HG02870 (cell line): ENCODE results near the gene NKAIN2.
"Not testable (repeated sequence)": the region's sequence is repeated elsewhere in the genome, so short reads cannot be mapped to it uniquely, and the experiment has no call there.

Source experiments
- ATAC-seq: cut with Tn5 transposase; IDR thresholded peaks from one replicate; pipeline ENCODE4 v1.9.1; 2021; ENCODE audit warnings: mild to moderate bottlenecking, moderate library complexity; ENCODE audit not compliant: unreplicated experiment

Gene NKAIN2

DNA sequence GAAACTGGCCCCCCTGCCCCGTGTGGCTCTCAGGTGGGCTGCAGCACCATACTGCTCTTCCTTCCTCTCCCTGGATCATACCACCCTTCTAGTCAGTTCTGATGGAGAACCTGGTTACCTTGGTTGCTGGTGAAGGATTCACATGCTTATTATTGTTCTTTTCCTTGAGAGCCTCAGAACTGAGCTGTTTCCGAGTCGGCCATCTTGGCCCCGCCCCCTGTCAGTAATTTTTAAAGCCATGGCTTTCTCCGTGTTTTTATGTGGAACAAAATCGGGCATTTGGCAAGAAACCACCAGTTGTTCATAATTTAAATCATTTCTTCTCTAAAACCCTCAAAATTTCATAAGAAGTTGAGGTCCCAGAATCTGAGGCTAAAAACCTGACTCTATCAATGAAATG lies 493.8 kb downstream of the NKAIN2 start:
- ATAC-seq: no peak

DNA sequence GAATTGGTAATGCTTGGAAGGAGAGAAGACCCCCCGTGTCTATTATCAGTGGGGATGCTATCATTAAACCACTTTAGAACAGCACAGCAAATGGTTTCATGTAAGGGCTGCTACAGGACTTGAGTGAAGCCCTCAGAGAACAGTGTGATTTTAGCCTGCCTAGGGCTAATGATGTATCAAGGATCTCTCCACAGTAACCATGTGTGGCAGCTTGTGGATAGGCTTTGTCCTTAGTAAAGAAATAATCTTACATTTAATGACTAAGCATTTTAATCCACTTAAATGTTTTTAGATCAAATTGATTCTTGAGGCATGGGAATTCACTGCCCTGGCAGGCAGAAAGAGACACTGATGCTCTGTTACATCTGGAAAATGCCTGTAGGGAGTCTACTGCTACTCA lies 495.1 kb downstream of the NKAIN2 start:
- no peak for ATAC-seq

DNA sequence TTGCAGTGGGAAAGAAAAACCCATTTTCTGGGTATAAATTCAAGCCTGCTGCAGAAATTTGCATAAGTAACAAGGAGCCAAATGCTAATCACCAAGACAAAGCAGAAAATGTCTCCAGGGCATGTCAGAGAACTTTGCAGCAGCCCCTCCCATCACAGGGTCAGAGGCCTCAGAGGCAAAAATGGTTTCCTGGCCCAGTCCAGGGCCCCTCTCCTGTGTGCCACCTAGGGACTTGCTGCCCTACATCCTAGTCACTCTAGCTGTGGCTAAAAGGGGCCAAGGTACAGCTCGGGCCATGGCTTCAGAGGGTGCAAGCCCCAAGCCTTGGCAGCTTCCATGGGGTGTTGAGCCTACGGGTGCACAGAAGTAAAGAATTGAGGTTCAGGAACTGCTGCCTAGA lies 497.2 kb downstream of the NKAIN2 start:
- ATAC-seq: not testable (repeated sequence)

DNA sequence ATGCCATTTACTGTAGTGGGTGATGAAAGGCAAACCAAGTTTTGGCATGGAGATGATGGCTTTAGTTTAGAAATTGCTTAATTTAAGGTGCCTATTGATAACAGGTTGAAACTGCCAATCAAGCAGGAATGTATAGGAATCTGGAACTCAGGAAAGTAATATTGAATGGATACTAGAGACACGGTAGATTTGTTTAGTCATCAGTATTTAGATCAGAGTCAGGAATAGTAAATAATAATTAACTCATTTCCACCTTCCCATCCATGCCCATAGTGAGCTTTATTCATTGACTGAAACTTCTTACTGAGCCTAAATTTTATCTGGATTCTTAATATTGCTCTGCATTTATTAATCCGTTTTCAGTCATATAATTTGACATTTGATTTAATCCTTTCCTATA lies 500.3 kb downstream of the NKAIN2 start:
- no peak for ATAC-seq

DNA sequence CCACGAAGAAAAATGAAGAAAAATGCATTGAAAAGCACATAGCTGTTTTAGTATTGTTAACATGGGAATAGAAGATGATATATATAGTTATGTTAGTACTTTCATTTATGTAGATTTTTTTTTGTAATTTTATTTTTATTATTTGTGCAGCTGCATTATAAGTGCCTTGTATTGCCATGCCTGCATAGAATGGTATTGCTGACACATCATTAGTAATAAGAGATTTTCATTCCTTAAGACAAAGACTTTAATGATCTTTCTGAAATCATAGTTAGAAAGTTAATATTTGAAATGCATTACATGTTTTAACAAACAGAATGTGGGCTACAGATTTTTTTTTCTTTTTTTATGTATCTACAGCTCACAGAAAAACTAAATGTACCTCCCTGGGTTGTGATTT lies 506.5 kb downstream of the NKAIN2 start:
- ATAC-seq: no peak

DNA sequence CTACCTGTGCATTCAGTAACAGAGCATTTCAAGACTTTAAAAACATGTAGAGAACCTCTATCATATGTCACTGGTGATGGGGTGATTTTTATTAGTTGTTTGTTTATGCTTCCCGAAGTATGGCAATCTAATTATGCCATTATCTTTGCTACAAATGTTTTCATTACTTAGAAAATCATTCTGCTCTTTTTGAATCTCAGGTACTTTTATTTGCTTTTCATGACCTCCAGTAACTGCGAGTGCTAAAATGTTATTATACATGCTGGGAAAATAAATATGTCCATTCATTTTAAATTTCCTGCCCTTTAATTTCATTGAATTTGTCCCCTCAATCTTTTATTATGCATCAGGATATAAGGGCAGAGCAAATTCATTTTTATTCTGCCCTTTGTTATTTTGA lies 515.7 kb downstream of the NKAIN2 start:
- no peak for ATAC-seq

DNA sequence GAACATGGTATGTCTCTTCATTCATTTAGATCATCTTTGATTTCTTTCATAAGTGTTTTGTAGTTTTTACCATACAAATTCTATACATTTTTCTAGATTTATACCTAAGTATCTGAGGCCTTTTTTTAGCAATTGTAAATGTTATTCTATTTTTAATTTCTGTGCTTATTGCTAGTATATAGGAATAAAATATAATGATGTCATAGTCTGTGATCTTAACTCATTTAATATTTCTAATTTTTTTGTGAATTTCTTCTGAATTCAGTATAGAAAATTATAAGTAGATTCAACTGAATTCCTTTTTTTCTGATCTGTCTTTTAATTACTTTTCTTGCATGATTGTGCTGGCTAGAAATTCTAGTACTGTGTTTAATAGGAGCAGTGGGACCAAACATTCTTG lies 520.6 kb downstream of the NKAIN2 start:
- ATAC-seq: no peak

DNA sequence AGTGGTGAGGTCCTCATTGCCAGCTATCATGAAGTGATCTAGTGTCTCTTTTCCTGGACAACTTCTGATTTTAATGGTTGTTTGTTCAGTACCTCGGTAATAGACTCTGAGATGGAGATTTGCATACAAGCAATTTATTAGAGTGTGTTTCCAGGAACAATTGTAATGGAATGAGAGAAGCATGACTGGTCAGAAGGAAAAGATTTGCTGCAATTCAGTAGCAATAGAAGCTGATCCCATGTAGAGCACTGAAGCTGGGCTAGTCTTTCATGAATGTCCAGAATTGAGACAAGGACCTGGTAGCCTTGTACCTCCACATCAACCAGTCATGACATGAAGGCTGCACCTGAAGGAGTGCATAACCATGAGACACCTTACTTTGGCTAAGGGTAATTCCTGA lies 526.5 kb downstream of the NKAIN2 start:
- no peak for ATAC-seq

DNA sequence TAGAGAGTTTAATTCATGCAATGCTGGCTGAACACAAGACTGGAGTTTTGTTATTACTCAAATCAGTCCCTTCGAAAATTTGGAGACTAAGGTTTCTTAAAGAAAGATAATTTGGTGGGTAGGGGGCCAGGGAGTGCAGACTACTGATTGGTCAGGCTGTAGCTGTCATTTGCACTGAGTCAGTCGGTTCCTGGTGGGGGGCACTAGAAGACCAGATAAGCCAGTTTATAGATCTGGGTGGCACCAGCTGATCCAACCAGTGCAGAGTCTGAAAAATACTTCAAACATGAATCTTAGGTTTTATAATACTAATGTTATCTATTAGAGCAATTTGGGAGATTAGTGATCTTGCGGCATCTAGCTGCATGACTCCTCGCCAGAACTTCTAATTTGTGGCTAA lies 530.7 kb downstream of the NKAIN2 start:
- ATAC-seq: no peak

DNA sequence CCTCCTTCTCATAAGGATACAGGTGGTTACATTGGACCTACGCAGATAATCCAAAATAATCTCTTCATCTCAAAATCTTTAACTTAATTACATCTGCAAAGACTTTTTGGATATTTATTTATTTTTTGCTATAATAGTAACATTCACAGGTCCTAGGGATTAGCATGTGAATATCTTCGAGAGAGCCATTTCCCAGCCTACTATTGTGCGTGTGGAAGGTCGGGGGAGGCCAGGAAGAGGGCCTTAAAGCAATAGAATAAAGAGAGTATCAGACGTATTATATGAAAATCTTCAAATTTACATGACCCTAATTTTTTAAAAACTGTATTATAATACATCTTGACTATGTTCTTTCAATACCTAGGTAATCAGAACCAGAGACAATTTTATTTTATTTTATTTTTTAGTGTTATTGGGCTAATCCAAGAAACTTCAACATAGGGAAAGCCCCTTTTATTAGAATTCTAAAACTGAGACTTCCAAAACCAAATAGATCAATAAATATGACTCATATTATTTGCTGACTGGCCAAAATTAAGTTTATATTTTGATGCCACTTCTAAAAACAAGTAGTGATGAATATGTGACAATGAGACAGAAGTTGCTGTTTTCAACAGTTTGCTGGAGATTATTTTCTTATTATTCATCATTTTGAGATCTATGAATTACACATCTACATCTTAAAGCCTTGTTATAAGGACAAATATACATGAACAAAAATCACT lies 536.1 kb downstream of the NKAIN2 start:
- ATAC-seq: no peak

DNA sequence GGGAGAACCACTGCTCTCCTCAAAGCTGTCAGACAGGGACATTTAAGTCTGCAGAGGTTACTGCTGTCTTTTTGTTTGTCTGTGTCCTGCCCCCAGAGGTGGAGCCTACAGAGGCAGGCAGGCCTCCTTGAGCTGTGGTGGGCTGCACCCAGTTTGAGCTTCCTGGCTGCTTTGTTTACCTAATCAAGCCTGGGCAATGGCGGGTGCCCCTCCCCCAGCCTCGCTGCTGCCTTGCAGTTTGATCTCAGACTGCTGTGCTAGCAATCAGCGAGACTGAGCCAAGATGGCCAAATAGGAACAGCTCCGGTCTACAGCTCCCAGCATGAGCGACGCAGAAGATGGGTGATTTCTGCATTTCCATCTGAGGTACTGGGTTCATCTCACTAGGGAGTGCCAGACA lies 544.7 kb downstream of the NKAIN2 start:
- not testable (repeated sequence) for ATAC-seq

DNA sequence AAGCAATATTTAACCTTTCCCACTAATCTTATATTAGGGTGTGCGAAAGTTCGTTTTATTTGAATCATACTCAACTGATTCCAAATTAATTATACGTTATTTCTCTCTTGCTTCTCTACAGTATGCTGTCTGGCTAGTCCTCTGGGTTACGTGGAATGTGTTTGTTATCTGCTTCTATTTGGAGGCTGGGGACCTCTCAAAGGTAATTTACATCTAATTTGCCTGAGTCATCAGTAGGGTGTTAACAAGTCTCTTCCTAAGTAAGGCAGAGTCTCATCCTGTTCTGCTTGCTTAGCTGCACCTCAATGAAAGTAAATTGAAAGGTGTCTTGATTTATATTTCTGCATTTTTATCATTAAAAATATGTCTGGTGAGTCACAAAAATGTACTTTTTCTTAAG lies 551.5 kb downstream of the NKAIN2 start:
- no peak for ATAC-seq

DNA sequence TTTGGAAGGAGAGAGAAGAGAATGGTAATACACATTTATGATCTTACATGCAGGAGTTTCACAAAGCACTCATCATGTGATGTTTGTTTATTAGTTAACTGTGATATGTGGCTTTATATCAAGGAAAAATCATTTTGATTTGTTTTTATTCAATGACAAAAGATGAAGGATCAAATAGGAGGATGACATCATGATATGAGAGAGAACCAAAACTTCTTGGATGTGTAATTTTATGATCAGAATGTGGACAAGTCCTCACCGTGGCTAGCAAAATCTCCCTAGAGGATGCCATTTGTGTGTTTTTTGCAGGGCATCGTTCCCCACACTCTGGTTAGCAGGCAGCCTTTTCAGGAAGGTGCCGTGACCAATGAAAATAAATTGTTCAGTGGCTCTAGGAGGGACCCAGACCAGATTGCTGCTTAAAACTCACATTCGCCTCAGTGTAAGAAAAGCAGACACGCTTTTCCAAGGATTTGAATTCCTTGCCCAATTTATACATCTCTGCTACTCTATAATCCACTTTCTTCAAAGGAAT lies 552.7 kb downstream of the NKAIN2 start:
- no peak for ATAC-seq

DNA sequence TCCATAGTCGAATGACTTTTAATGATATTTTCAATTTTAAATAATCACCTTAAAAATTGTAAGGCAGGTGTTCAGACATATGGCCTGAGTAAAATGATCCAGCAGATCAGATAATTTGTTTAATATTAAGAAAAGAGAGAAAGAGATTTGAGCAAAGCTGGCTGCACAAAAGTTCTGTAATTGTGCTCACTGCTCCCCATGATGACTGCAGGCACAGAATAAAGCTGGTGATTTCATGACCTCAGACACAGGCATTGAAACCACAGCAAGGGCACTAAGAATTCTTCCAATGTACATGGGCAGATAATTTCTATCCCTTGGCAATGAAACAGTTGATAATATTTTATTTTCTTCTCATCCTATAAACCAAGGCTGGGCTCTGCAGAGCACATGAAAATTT lies 553.1 kb downstream of the NKAIN2 start:
- no peak for ATAC-seq

DNA sequence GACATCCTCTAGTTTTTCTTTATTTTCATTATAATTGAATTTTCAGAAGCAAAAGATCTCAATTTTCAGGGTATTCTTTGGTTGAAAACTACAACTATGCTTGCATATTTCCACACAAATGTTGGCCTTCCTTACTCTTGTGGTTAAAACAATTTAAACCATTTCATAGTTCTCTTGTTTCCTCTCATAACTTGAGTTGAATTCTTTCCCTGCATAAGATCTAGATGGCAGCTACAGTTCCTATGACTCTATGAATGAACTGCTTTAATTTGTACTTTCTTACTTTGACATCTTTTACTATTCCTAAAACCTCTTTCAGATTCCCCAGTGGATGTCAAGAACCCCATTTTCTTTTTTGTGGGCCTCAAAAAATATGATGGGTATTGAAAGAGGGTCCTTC lies 564.5 kb downstream of the NKAIN2 start:
- no peak for ATAC-seq

DNA sequence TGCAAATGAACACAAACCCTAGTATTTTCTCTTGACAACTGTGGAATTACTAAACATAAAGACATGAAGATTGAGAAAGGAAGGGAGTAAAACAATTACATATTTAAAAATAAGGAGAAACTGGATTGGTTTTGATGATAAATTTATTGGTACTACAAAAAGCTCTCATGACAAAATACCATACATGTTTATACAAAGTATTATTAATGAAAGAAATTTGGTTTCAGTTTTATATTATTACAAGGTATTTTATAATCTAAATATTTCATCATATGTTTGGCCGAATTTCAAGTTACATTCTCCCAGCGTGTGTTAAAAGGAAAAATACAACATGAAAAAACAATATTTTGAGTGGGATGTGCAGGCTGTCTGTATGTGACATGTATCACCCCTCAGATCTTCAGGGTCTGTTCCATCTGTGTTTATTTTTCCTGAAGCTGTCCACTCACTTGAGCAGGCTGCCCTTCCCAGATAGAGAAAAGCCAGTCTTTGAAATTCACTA lies 568.4 kb downstream of the NKAIN2 start:
- ATAC-seq: no peak

DNA sequence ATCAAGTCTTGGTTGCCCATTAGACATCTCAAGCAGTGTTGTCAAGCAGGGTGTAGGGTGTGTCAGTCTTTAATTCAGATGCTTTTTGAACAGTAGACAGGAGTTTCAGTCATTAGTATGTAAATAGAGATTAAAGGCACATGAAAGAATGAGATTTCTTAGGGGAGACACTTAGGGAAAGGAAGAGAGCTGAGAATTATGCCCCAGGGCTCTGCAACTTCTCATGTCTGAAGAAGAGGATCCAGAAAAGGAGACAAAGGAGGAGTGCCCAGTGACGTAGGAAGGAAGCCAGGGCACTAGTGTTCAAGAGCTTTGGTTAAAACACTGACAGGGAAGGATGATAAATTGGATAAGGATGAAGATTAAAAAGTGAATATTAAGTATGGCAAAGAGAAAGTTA lies 569.7 kb downstream of the NKAIN2 start:
- no peak for ATAC-seq

DNA sequence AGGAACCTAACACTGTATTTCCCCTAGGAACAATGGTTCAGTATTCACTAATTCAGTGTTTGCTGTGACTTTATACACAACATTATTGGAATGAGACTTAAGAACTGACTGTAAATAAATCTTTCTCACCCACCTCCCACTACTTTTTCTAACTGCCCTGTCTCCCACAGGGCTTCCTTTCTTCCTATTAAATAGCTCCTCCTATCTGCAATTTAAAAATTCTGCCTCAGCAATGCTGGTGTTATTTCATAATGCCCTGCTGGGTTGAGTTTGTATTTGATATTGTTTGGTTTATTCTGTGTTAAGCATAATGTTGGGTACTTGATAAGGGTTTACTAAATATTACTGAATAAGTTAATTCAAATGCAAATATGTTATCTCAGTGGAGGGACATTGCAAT lies 585.5 kb downstream of the NKAIN2 start:
- no peak for ATAC-seq

DNA sequence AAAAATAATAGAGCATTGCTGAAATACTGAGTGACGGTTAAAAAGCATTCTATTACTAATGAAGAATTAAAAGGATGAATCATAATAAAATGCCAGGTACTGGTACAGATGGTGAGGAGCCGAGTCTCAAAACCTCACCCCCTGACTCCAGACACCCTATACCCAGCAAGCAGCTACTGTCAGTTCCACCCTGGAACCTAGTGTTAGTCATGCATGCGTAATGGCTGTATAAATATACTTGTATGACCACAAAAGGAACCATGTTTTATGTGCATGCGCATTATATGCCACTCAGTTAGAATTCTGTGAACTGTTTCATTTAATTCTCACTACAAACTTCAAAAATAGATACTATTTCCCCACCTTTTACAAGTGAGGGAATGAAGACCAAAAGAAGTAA lies 589.9 kb downstream of the NKAIN2 start:
- no peak for ATAC-seq

DNA sequence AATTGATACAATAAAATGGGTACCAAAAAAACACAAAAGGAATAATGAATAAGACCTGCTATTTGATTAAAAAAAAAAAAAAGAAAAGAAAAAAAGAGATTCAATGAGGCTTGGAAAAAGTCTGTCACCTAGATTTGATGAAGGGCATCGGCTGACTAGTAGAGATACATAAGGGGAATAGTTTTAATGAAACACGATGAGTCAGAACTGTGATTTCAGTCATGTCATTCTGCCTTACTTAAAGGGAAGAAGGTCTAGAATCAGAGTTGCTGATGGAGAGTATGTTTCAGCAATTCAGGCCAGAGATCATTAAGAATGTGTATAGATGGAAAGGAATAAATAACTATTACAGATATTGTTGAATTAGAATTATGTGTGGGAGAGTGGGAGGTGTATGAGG lies 592.7 kb downstream of the NKAIN2 start:
- no peak for ATAC-seq

DNA sequence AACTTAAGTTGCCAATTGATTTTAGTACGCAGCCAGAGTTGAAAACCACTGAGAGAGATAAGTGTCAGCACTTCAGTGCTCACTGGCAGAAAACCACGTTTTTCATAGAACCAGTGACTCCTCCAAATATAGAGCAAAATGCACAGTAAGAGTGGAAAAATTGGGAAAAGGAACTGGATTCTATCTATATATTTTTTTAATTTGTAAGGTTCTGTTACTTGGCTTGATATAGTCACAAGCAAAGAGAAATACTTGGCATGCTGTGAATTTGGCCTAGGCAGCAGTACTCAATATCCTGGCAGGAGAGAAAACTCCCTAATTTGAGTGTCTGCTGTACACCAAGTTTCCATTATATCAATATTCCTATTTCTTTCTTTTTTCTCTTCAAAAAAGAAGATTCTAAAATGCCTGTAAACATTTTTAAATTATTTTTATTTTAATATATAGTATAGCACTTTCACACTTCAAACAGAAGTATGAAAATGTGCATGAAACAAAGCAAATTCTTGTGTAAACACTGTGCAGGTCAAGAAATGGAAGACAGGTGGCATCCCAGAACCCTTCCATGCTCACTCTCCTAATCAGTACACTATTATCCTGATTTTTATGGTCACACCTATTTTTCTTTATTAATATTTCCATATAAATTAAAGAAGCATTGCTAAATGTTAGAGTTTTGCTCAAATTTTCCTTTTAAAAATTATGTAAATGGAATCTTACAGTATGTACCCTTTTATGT lies 596.8 kb downstream of the NKAIN2 start:
- no peak for ATAC-seq

DNA sequence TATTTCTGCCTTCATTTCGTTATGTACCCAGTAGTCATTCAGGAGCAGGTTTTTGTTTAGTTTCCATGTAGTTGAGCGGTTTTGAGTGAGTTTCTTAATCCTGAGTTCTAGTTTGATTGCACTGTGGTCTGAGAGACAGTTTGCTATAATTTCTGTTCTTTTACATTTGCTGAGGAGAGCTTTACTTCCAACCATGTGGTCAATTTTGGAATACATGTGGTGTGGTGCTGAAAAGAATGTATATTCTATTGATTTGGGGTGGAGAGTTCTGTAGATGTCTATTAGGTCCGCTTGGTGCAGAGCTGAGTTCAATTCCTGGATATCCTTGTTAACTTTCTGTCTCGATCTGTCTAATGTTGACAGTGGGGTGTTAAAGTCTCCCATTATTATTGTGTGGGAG lies 606.8 kb downstream of the NKAIN2 start:
- ATAC-seq: not testable (repeated sequence)
